LHCN-M2 (cell line): ENCODE measurements around the gene TIAM2. TPM values are rescaled to one million over a fixed set of nuclear protein-coding genes. Genes with fewer than 3 reads are reported as not detected.
A peak's percentile ranks its signal among the peaks of the same experiment; 100 is the strongest.

Experiments used
- DNase-seq: peaks from one replicate; pipeline ENCODE4 v3.0.0-alpha.2; 2012; ENCODE audit warnings: low read depth
- total RNA-seq: library from RNA; depleted of rRNA; stranded (reverse); fragments of >200 nt; gene quantifications from 2 replicates; pipeline ENCODE4 v1.2.3, GENCODE V29; 2014

The TIAM2 gene
- total RNA-seq, 1 experiment from 2014 or later = 11.9 TPM

GRCh38 chr6:155056756-155057155 is 61.6 kb downstream of the TIAM2 start:
- DNase-seq = no peak

GRCh38 chr6:155061381-155061780 is 66.3 kb downstream of the TIAM2 start:
- DNase-seq = no peak

- peak; percentile 86 for DNase-seq
Measured at GRCh38 chr6:155062866-155063341, 67.8 kb downstream of the TIAM2 start.

- DNase-seq = no peak
Measured at GRCh38 chr6:155064303-155064702, 69.2 kb downstream of the TIAM2 start.

GRCh38 chr6:155066361-155066760 is 71.2 kb downstream of the TIAM2 start:
- DNase-seq = no peak

GRCh38 chr6:155066921-155067680 is 72.0 kb downstream of the TIAM2 start:
- no peak for DNase-seq

GRCh38 chr6:155067956-155068615 is 73.0 kb downstream of the TIAM2 start:
- DNase-seq = no peak

GRCh38 chr6:155069543-155069942 is 74.4 kb downstream of the TIAM2 start:
- no peak for DNase-seq

GRCh38 chr6:155075930-155076695 is 81.0 kb downstream of the TIAM2 start:
- DNase-seq = no peak

GRCh38 chr6:155077331-155077730 is 82.2 kb downstream of the TIAM2 start:
- DNase-seq = peak; percentile 63

- DNase-seq = no peak
Measured at GRCh38 chr6:155077784-155078183, 82.7 kb downstream of the TIAM2 start.

- no peak for DNase-seq
Measured at GRCh38 chr6:155078331-155078745, 83.2 kb downstream of the TIAM2 start.

- DNase-seq = peak; percentile 64
Measured at GRCh38 chr6:155079985-155080452, 84.9 kb downstream of the TIAM2 start.

GRCh38 chr6:155080881-155081845 is 86.0 kb downstream of the TIAM2 start:
- DNase-seq = peak; percentile 99

GRCh38 chr6:155084431-155085123 is 89.5 kb downstream of the TIAM2 start:
- no peak for DNase-seq

GRCh38 chr6:155085582-155086257 is 90.6 kb downstream of the TIAM2 start:
- no peak for DNase-seq

- DNase-seq = no peak
Measured at GRCh38 chr6:155088856-155089255, 93.7 kb downstream of the TIAM2 start.

GRCh38 chr6:155089746-155090145 is 94.6 kb downstream of the TIAM2 start:
- no peak for DNase-seq

- peak; percentile 7 for DNase-seq
Measured at GRCh38 chr6:155090166-155090565, 95.1 kb downstream of the TIAM2 start.

- no peak for DNase-seq
Measured at GRCh38 chr6:155091756-155092155, 96.6 kb downstream of the TIAM2 start.
